ENCODE results near the gene ZNF292.
"Not testable (repeated sequence)": the region's sequence is repeated elsewhere in the genome, so short reads cannot be mapped to it uniquely, and the experiment has no call there.

GRCh38 chr6:87198022-87198810, 42.9 kb downstream of the ZNF292 start:
- TF ChIP-seq CTCF, POLR2A (IDR thresholded peaks at IDR 0.05): not testable (repeated sequence)

Measured in esophagus squamous epithelium (tissue), 4 donors.